T-helper 2 cell treated with Interferon-gamma antibody and Interleukin-4, amounts not matched to agents 5 μg/mL and 100 μg/mL, for 36 hours (primary cell): ENCODE measurements around the gene AGAP1.

Source experiments
- DNase-seq: peaks from one replicate; pipeline ENCODE4 v3.0.0; 2021; ENCODE audit warnings: low spot score
- H3K27ac Mint-ChIP-seq: one replicate; pipeline ENCODE4 v1.8.0; 2021; ENCODE audit warnings: mild to moderate bottlenecking, mixed read lengths
- H3K27me3 Mint-ChIP-seq: one replicate; pipeline ENCODE4 v1.8.0; 2021; ENCODE audit warnings: low read depth, mixed read lengths
- H3K36me3 Mint-ChIP-seq: one replicate; pipeline ENCODE4 v1.8.0; 2021; ENCODE audit warnings: low read depth, mixed read lengths
- H3K4me1 Mint-ChIP-seq: one replicate; pipeline ENCODE4 v1.8.0; 2021; ENCODE audit warnings: low read depth, mixed read lengths
- H3K4me3 Mint-ChIP-seq: one replicate; pipeline ENCODE4 v1.8.0; 2022; ENCODE audit warnings: mild to moderate bottlenecking, moderate library complexity, mixed read lengths
- H3K9me3 Mint-ChIP-seq: one replicate; pipeline ENCODE4 v1.8.0; 2021; ENCODE audit warnings: mixed read lengths

Gene AGAP1

DNA sequence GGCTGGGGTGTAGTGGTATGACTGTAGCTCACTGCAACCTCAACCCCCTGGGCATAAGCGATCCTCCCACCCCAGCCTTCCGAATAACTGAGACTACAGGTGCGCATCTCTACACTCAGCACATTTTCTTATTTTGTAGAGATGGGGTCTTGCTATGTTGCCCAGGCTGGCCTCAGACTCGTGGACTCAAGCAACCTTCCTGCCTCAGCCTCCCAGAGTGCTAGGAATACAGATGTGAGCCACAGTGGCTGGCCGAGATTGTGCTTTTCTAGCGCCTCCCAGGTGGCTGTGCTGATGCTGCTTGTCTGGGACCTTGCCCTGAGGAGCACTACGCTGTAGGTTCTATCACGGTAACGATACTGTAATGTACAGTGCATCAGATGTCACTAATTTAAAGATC lies 155.6 kb downstream of the AGAP1 start:
- Mint-ChIP-seq H3K4me1 (no peaks in the 10 kb centered on the region), H3K36me3 (no peaks in the 10 kb centered on the region), H3K27me3 (no peaks in the 10 kb centered on the region), H3K9me3 (no peaks in the 10 kb centered on the region), H3K27ac (no peak overlapping the region), H3K4me3 (no peak overlapping the region)
- DNase-seq, result no peak

DNA sequence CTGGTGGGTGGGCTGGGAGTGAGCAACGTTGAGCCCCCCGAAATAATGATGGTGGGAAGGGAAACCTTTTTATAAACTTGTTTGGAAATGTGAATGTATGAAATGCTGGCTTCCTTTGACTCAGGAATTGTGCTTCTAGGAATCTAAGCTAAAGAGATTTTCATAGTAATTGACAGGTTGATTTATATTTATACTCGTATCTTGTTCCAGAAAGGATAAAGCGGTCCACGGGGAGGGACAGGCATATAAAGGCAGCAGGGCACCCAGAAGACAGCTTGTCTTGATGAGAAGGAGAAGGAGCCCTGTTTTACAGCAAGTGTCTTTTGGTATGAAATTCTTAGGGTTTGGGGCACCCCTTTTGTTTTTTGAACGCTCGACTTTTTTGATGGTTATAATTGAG lies 157.8 kb downstream of the AGAP1 start:
- no peak overlapping the region for H3K4me3 Mint-ChIP-seq
- H3K4me1 Mint-ChIP-seq, result no peaks in the 10 kb centered on the region
- no peak overlapping the region for H3K27ac Mint-ChIP-seq
- H3K9me3 Mint-ChIP-seq, result no peaks in the 10 kb centered on the region
- no peak for DNase-seq
- H3K27me3 Mint-ChIP-seq, result peaks cover 3% of the 10 kb centered on the region
- no peaks in the 10 kb centered on the region for H3K36me3 Mint-ChIP-seq

DNA sequence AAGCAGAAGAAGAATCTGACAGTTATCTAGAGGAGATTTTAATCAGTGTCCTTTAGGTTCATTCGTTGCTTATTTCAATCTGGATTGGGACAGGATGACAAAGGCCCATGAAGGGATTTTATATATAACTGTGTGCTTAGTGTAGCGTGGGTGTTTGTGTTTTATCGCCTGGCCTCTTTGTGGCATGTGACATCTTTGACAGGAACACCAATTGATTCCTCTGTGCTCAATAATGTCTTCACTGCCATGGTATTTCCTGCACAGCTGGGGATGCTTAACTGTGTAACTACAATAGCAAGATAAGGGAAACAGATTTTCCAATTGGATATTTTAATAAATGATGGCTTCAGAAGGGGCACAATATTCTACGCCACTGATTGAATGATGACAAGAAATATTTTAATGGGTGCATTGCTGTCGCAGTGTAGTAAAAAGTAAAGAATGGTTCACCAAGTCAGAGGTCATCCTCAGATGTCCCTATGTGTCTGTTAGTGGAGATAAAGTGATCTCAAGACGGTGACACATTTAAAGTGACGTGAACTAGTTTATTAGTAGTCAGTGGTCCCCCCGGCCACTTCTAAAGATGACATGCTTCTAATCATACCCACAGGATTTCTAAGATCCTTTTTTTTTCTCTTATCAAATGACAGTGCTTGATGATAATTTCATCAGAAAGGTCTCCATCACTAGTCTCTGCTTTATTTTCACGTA lies 160.4 kb downstream of the AGAP1 start:
- no peak for DNase-seq
- Mint-ChIP-seq H3K9me3 (no peaks in the 10 kb centered on the region), H3K36me3 (no peaks in the 10 kb centered on the region), H3K27ac (no peak overlapping the region), H3K4me1 (no peaks in the 10 kb centered on the region), H3K4me3 (no peak overlapping the region), H3K27me3 (peaks cover 24% of the 10 kb centered on the region)

DNA sequence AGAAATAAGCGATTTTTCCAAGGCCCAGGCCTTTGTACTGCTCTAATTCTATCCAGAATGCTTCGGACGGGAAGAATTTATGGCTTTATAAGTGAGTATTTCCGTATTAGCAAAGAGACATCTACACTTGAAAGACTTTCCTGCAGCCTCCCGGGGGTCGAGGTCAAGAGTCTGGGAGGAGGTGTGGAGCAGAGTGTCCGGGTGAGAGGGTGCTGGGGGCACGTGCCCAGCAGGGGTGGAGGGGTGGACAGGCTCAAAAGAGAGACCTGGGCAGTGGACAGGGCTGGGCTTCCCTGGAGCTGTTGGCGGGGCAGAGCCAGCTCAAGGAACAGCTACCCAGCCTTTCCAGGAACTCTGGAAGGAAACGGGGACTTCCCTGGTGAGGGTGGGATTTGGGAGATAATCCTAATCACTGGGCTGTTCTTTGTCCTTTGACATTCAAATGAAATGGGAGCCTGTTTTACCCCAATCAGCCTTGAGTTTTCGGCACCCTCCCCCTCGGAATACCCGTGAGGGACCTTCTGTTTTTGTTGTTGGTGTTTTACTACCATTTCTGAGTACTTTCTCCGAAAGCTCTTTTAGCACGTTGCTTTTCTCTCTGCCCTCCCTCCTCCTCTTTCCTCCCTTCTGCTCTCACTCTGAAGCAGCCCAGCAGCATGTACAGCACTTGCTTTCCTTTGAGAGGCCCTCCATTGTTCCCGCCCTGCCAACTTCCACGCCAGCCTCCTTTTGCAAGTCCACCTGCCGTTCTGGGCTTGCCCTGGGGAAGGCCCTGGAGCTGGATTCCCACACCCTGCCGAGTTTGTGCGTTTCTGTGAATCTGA lies 164.7 kb downstream of the AGAP1 start:
- Mint-ChIP-seq H3K4me1 (no peaks in the 10 kb centered on the region), H3K27me3 (peaks cover 28% of the 10 kb centered on the region), H3K27ac (no peak overlapping the region), H3K4me3 (no peak overlapping the region), H3K36me3 (no peaks in the 10 kb centered on the region), H3K9me3 (no peaks in the 10 kb centered on the region)
- DNase-seq, result no peak

DNA sequence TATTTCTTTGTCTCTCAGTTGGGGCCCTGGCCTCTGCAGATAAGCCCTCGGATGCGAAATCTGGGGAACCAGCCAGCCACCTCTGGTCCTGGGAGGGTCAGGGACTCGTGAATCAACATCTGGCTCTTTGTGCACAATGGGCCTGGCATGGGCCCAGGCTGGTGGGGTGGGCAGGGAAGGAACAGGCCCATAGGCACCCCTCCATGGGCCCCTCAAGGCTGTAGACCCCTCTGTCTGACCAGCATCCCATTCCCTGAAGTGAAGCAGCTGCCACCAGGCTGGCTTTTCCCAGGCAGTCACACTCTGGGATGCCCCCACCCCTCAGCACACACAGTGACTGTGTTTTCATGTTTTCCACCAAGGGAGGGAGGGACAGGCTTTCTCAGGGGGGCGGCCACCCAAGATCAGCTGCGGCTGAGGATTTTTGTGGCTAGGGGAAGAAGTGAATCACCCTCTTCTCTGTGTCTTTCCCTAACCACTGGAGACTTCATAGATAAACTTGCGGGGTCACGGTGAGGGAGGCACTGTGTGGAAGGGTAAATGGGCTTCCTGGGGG lies 166.0 kb downstream of the AGAP1 start:
- Mint-ChIP-seq H3K27me3 (peaks cover 33% of the 10 kb centered on the region), H3K4me1 (no peaks in the 10 kb centered on the region)

DNA sequence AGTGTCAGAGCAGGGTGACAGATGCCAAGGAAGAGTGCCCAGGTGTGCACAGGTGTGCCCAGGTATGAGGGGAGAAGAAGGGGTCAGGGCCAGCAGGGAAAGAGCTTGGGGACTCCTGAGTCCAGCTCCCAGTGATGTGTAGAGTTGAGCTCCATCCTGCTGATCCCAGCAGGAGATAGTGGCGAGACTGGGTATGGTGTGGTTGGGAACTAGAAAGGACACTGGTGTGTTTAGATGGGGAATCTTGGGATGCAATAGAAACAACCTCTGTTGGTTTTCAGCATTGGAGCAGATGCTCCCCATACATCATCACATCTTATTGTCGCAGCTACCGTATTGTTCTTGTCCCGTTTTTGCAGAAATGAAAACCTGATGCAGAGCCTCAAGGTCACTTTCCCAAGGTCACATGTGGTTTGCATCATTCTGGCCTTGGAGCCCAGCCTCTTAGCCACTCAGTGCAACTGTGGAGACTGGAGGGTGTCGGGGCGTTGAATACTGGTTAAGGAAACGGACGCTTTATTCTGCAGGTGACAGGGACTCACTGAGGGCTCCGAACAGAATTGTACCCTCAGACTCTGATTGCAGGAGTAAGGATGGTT lies 166.7 kb downstream of the AGAP1 start:
- H3K4me3 Mint-ChIP-seq, result no peak overlapping the region
- no peak for DNase-seq
- no peaks in the 10 kb centered on the region for H3K4me1 Mint-ChIP-seq
- H3K27me3 Mint-ChIP-seq, result peaks cover 37% of the 10 kb centered on the region
- no peaks in the 10 kb centered on the region for H3K36me3 Mint-ChIP-seq
- H3K27ac Mint-ChIP-seq, result no peak overlapping the region
- H3K9me3 Mint-ChIP-seq, result no peaks in the 10 kb centered on the region

More for the DNA sequence above, 166.0 kb downstream of the AGAP1 start:
- no peak overlapping the region for H3K4me3 Mint-ChIP-seq
- no peaks in the 10 kb centered on the region for H3K36me3 Mint-ChIP-seq
- H3K9me3 Mint-ChIP-seq, result no peaks in the 10 kb centered on the region
- no peak overlapping the region for H3K27ac Mint-ChIP-seq
- no peak for DNase-seq

DNA sequence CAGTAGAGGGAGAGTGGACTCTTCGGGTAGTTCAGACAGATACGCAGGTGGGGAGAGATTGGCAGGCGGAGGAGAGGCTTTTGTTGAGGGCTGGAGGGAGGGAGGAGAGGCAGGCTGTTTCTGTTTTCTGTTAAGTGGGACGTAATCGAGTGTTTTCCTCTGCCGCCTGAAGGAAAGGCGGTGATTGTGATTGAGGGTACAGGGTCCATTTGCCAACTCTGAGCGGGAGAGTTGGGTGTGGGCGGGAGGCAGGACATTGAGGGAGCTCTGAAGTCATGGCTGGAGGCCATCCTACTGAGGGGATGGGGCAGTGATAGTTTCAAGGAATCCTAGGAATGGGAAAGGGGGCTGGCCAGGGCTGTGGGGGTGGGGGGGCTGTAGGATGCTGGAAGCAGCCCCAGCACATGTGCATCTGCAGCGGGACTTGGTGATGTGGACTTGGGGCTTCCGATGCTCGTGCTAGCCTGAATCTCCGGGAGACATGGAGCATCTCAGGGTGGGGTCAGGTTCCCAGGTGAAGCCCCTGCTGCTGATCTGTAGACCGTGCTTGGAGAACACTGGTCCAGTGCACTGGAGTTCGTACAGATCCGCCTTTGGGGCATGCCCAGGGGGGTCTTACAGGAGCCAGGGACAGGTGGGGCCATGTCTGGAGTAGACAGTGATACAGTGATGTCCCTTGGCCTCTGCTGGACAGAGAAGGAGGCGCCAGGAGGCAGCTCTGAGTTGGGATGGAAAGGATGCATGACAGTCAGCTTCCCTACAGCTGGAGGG lies 167.5 kb downstream of the AGAP1 start:
- DNase-seq, result no peak
- H3K4me1 Mint-ChIP-seq, result no peaks in the 10 kb centered on the region
- H3K4me3 Mint-ChIP-seq, result no peak overlapping the region
- no peaks in the 10 kb centered on the region for H3K9me3 Mint-ChIP-seq
- no peak overlapping the region for H3K27ac Mint-ChIP-seq
- H3K36me3 Mint-ChIP-seq, result no peaks in the 10 kb centered on the region
- H3K27me3 Mint-ChIP-seq, result peaks cover 43% of the 10 kb centered on the region

DNA sequence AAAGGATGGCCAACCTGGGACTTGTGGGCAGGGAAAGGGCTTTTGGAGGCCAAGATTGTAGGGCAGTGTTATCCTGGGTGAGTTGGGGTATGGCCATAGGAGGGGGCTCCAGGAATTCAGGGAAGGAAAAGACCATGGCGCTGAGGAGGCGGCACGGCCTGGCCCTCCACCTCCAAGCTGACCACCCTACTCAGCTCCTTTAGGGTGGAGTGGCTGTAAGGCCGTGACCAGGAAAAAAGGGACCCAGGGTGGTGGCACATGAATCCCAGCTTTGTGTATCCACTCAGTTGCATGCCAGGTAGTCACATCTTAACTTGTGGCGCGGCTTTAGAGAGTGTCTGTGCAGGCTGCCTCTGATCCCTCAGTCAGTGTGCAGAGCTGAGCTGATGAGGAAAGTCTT lies 168.1 kb downstream of the AGAP1 start:
- no peak overlapping the region for H3K4me3 Mint-ChIP-seq
- H3K36me3 Mint-ChIP-seq, result no peaks in the 10 kb centered on the region
- H3K4me1 Mint-ChIP-seq, result no peaks in the 10 kb centered on the region
- peaks cover 46% of the 10 kb centered on the region for H3K27me3 Mint-ChIP-seq
- H3K9me3 Mint-ChIP-seq, result no peaks in the 10 kb centered on the region
- no peak overlapping the region for H3K27ac Mint-ChIP-seq
- no peak for DNase-seq

DNA sequence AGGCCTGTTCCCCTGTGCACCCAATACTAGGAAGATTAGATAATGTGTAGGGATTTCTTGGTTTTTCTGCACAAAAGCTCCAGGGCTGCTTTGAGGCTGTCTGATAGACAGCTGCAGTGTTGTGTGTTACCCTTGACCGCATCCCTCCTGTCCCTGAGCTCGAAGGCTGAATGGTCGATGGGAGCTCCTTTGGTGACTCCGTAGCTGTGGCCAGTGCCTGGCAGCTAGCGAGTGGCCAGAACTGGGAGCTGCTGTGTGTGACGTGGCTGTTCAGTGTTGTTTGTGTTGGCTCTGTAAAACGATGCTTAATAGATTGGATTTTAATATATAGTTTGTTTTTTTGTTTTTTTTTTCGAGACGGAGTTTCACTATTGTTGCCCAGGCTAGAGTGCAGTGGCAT lies 170.0 kb downstream of the AGAP1 start:
- Mint-ChIP-seq H3K4me1 (no peaks in the 10 kb centered on the region), H3K36me3 (no peaks in the 10 kb centered on the region), H3K4me3 (no peak overlapping the region), H3K27me3 (peaks cover 41% of the 10 kb centered on the region), H3K9me3 (no peaks in the 10 kb centered on the region), H3K27ac (no peak overlapping the region)
- no peak for DNase-seq

DNA sequence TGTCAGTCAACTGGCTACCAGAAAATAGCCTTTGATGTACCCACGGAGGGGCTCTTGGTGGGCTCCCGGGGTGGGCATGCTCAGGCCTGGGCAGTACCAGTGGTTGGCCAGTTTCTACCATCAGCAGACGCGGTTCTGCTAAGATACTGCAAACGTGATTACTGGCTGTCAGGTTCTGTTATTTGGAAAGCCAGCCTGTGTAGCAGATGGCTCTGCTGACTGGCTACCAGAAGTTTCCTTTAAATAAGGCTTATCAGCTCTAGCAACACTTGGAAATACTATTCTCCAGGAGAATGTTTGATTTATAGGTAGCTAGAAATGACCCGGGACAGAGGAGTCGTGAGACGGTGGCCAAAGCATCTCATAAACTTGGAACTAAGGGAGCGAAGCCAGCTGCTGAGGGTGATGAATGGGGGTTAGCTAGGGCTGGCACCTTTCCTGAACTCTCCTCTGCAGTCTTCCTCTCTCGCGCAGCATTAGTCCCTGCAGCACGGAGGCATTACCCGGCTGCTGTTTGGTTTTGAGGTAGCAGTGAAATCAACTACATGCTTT lies 171.9 kb downstream of the AGAP1 start:
- H3K9me3 Mint-ChIP-seq, result no peaks in the 10 kb centered on the region
- H3K4me1 Mint-ChIP-seq, result no peaks in the 10 kb centered on the region
- peaks cover 37% of the 10 kb centered on the region for H3K27me3 Mint-ChIP-seq
- no peak overlapping the region for H3K4me3 Mint-ChIP-seq
- no peak for DNase-seq
- H3K27ac Mint-ChIP-seq, result no peak overlapping the region
- H3K36me3 Mint-ChIP-seq, result no peaks in the 10 kb centered on the region

DNA sequence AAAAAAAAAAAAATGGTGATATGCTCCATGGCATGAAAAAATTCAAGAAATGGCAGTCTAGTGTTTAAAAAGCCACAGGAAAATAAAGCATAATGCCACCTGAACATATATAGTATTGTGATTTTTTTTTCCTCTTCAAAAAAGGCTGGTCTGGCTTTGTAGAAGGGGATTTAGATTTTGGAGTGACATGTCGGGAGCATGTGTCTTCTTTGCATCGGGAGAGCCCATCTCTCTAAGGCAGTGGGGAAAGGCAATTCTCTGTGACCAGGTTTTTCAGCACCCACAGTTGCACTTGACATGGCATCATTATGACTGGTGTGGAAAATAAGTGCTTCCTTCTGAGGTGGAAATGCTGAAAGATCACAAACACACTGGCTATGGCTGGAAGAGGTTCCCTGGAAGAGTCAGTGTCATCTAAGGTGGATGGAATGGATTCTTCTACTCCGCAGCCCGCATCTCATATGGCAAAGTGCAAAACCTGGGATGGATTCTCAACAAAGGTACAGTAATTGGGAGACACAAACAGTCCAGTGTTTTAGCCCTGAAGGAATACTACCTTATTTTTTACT lies 172.5 kb downstream of the AGAP1 start:
- Mint-ChIP-seq H3K36me3 (no peaks in the 10 kb centered on the region), H3K27ac (no peak overlapping the region), H3K4me1 (no peaks in the 10 kb centered on the region), H3K27me3 (peaks cover 37% of the 10 kb centered on the region), H3K4me3 (no peak overlapping the region), H3K9me3 (no peaks in the 10 kb centered on the region)
- no peak for DNase-seq

DNA sequence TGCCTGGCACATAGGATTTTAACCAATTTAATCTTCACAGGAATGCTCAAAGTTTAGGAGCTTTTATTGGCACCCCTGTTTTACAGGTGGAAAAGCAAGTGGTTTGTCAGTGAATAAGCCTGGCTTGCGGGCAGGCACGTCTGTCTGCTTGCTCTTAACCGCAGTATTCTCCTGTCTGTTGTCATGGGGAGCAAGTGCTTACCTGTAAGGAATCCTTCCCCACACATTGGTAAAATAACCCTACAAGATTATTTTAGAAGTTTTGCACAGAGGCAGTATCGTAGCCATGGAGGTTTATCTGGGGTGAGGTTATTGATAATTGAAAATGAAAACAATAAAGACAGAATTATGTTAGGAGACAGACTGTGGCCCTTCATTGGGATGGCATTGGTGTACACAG lies 174.9 kb downstream of the AGAP1 start:
- Mint-ChIP-seq H3K4me1 (no peaks in the 10 kb centered on the region), H3K27me3 (peaks cover 60% of the 10 kb centered on the region)

DNA sequence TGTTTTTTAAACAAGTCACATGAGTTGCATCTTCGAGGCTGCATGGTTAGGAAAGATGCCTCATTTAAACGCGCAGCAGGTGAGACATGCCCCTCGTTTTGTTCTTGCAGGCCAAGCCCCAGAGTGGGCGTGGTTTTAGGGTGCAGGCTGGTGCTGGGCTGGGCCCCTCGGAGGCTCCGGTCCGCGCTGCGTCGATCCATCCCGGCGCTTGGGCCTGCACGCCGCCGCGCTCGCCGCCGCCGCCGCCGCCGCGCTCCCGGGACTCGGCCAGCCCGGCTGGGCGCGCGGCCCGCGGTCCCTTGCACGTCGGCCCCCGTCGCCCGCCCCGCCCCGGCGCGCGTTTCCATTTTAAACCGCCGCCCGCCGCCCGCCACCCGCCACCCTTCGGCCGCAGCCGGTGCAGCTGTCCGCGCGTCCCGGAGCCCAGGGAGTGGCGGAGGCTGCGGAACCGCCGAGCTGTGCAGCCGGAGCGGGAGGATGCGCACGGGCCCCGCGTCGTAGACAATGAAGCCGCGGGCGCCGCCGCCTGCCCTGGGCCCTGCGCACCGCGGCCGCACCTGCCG lies 175.5 kb downstream of the AGAP1 start:
- no peak overlapping the region for H3K27ac Mint-ChIP-seq
- H3K4me3 Mint-ChIP-seq, result peak overlapping the region; percentile 15
- H3K9me3 Mint-ChIP-seq, result no peaks in the 10 kb centered on the region
- no peaks in the 10 kb centered on the region for H3K4me1 Mint-ChIP-seq
- DNase-seq, result peak; percentile 6
- no peaks in the 10 kb centered on the region for H3K36me3 Mint-ChIP-seq
- H3K27me3 Mint-ChIP-seq, result peaks cover 62% of the 10 kb centered on the region

More for the DNA sequence above, 174.9 kb downstream of the AGAP1 start:
- no peak for DNase-seq
- H3K9me3 Mint-ChIP-seq, result no peaks in the 10 kb centered on the region
- no peaks in the 10 kb centered on the region for H3K36me3 Mint-ChIP-seq
- H3K4me3 Mint-ChIP-seq, result peak overlapping the region; percentile 15
- H3K27ac Mint-ChIP-seq, result no peak overlapping the region
